ENCODE results near the gene MYO5C.
A peak's percentile ranks its signal among the peaks of the same experiment; 100 is the strongest.

Gene MYO5C

GRCh38 chr15:52277575-52277974, 18.0 kb downstream of the MYO5C start:
- DNase-seq (ENCODE audit: low read depth): no peak
- TF ChIP-seq, protein P1, sequence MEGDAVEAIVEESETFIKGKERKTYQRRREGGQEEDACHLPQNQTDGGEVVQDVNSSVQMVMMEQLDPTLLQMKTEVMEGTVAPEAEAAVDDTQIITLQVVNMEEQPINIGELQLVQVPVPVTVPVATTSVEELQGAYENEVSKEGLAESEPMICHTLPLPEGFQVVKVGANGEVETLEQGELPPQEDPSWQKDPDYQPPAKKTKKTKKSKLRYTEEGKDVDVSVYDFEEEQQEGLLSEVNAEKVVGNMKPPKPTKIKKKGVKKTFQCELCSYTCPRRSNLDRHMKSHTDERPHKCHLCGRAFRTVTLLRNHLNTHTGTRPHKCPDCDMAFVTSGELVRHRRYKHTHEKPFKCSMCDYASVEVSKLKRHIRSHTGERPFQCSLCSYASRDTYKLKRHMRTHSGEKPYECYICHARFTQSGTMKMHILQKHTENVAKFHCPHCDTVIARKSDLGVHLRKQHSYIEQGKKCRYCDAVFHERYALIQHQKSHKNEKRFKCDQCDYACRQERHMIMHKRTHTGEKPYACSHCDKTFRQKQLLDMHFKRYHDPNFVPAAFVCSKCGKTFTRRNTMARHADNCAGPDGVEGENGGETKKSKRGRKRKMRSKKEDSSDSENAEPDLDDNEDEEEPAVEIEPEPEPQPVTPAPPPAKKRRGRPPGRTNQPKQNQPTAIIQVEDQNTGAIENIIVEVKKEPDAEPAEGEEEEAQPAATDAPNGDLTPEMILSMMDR (conservative IDR thresholded peaks at IDR 0.05; ENCODE audit: low read length): no peak
- H3K4me3 ChIP-seq (ENCODE audit: low read length): no peak overlapping the region

DNA sequence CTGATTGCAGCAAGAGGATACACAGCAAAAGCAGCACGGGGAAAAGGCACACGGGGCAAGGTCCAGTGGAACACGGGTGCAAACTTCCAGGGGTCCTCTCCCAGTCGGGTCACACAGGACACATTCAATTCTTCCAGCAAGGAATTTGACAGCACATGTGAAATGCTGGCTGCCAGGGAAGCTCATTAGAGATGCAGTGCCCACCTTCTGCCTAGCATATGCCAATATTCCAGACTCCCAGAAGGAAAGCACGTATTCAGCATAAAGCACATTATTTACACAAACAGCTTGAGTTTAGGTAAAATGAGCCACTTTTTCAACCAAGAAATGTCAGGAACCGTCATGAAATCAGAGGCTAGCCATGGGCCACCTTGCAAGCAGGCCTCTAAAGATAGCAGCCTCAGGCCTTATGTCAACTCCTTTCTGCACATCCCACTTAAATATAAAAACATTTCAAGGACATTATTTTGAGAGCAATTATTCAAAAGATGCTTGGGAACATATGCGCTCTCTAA, 19.3 kb downstream of the MYO5C start:
- TF ChIP-seq, protein P1 (conservative IDR thresholded peaks at IDR 0.05; ENCODE audit: low read length): no peak
- H3K4me3 ChIP-seq (ENCODE audit: low read length): no peak overlapping the region
- DNase-seq (ENCODE audit: low read depth): no peak

DNA sequence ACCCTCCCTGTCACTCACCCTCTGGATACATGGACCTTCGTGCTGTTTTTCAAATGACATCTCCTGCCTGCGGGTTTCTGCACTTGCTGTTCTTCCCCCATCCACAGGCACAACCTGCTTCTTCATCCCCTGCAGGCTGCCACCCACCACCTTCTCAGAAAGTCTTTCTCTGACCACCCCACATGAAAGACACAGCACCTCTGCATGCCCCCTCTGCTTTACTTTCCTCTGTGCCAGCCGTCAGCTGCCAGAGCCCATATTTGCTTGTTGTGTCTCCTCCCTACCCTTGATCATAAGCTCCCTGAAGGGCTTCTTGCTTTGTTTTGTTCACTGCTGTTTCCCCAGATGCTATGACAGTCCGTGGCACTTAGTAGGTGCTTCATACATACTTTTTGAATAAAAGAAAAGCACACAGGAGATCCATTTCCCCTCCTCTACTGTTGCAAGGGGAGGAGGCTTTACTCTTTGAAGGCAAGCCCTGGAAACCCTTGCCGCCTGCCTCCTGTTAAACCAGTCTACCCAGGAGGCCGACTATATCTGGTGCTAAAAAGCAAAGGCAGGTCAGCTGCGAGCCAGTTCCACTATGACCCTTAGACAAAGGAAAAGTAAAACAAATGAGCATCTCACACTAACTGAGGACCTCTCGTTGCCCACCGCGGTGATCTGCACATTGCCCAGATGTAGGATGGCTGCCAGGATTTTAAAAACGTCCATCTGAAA, 31.9 kb downstream of the MYO5C start:
- DNase-seq (ENCODE audit: low read depth): no peak
- no peak overlapping the region for H3K4me3 ChIP-seq (ENCODE audit: low read length)
- TF ChIP-seq, protein P1 (conservative IDR thresholded peaks at IDR 0.05; ENCODE audit: low read length): no peak

DNA sequence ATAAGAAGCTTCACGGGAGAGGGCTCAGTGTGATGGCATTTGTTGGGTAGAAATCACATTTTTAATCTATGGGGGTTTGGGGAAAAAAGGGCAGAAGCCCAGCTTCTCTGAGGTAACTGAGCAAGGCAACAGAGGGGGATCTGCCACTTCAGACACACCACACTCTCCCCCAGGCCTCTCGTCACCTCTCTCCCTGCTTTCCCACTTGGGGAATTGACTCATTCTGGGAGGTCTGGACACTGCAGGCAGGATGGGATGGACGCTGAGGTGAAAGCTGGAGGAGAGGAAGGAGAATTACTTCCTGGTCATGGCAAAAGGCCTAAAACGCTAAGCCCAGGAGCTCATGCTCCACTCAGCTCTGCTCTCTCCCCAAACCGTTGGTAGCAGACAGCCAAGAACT, 33.2 kb downstream of the MYO5C start:
- DNase-seq (ENCODE audit: low read depth): no peak
- no peak overlapping the region for H3K4me3 ChIP-seq (ENCODE audit: low read length)
- TF ChIP-seq, protein P1 (conservative IDR thresholded peaks at IDR 0.05; ENCODE audit: low read length): no peak

- peak; percentile 64 for DNase-seq (ENCODE audit: low read depth)
- TF ChIP-seq, protein P1 (conservative IDR thresholded peaks at IDR 0.05; ENCODE audit: low read length): peak; percentile 6; the same call in 1 of the 2 replicates
- H3K4me3 ChIP-seq (ENCODE audit: low read length): no peak overlapping the region
These were observed 33.9 kb downstream of the MYO5C start for GRCh38 chr15:52261498-52262242.

DNA sequence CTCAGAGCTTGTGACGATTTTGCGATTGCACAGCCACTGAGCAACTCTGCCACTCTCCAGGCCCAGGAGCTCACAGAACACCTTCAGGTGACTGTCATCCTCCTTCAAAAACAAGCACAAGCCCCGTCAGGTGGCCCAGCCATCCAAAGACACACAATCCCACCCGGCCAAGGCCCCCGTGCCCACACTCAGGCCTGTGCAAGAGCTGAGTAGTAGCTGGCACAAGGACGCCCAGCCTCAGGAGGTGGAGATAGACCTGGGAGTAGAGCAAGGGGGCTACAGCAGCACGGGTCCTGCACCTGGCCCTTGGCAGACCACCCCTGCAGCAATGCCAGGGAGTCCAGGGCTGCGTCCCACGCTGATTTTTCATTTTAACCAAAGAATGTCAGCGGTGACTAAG, 34.6 kb downstream of the MYO5C start:
- TF ChIP-seq, protein P1 (conservative IDR thresholded peaks at IDR 0.05; ENCODE audit: low read length): no peak
- no peak for DNase-seq (ENCODE audit: low read depth)
- H3K4me3 ChIP-seq (ENCODE audit: low read length): no peak overlapping the region
